ENCODE results near the gene GARIN5B.
"Not testable (repeated sequence)": the region's sequence is repeated elsewhere in the genome, so short reads cannot be mapped to it uniquely, and the experiment has no call there.

Gene GARIN5B

DNA sequence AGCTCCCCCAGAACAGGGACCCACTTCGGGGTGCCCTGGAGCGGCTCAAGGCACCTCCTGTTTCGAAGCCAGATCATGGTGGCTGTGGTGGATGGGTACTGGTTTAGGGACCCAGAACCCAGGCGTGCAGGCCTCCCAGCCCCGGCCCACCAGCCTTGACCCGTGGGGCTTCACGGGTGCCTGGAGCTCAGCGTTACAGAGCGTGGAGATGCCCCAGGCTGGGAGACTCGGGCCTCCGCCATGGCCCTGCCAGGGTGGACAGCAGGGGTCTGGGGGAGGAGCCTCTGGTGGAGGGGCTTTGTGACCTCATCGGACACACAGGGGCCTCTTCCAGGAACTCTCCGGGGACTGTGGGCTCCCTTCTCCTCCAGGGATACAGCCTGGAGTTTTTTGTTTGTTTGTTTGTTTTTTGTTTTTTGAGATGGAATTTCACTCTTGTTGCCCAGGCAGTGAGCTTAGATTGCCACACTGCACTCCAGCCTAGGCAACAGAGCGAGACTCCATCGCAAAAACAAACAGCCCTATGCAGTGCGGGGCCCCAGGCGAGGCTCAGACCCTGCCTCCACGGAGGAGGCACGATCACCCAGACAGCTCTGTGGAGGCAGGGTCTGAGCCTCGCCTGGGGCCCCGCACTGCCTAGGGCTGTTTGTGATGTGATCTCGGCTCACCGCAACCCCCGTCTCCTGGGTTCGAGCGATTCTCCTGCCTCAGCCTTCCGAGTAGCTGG is at the start of gene GARIN5B:
GARIN5B (minus strand) TSS at position 271 of the 727 bp plus-strand sequence; CDS start at position 77, 194 bp downstream.
- DNase-seq (ENCODE audit: low read depth) = no peak

DNA sequence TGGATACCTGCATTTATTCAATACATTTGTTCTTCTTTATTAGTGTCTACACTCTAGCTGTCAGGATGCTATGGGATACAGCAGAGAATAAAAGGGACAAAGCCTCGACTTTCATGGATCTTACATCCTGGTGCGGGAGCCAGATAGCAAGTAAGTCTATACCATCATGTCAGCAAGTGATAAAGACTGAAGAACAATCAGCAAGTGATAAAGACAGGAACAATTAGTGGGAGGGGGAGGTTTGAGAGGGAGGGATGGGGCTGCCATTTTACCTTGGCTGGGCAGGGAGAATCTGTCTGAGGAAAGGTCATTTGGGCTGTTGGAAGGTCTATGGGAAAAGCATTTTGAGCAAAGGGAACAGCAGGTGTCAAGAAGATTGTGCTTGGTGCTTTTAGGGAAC is 47.1 kb upstream of the GARIN5B start:
- no peak for DNase-seq (ENCODE audit: low read depth)

DNA sequence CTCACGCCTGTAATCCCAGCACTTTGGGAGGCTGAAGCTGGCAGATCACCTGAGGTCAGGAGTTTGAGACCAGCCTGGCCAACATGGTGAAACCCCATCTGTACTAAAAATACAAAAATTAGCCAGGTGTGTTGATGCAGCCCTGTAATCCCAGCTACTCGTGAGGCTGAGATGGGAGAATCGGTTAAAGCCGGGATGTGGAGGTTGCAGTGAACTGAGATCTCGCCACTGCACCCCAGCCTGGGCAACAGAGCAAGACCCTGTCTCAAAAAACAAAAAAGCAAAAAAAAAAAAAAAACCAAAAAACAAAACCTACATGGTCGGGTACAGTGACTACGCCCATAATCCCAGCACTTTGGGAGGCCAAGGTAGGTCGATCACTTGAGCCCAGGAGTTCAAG is 46.1 kb upstream of the GARIN5B start:
- not testable (repeated sequence) for DNase-seq (ENCODE audit: low read depth)

DNA sequence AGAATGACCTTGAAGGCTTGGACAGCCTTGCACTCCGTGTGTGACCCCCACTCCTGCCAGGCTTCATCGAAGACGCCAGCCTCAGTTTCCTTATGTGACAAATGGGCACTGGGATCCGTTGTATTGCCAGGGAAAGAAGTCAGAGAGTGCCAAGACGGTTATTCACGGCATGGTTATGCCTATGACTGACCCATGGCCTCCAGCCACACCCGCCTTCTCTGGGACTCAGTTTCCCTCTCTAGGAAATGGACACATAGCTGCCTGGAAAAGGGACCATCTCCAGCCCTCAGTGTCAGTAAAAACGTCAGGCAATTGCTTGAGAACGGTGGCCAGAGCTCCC is 45.4 kb upstream of the GARIN5B start:
- no peak for DNase-seq (ENCODE audit: low read depth)

DNA sequence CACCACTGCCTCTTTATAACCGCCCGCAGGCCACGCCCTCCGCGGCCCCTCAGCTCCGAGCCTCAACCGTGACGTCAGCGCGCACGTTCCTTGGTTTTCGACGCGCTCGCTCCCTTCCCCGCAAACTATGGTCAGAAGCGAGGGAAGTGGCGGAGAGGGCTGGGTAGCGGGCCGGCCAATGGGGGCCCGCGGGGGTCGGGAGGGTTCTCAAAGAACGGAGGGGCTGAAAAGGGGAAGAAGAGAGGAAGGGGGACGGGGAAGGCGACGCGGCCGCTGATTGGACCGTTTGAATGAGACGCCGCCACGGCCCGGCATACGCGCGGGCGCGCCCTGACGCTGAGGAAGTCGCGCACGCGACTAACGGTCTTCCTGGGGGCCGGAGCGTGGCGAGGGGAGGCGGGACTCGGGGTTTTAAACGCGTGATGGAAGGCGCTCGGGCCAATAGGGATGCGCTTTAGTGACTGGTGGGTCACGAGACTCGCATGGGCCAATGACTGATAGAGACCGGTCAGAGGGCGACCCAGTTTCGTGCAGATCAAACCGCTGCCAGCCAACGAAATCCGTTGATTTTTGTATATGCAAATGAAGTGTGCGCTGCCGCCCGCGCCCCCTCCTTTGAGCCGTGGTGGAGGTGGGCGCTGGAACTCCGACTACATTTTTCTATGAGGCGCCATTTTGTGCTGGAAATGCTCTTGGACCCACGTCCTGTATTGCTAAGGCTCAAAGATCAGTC is 44.9 kb upstream of the GARIN5B start:
- peak; percentile 92 for DNase-seq (ENCODE audit: low read depth)

DNA sequence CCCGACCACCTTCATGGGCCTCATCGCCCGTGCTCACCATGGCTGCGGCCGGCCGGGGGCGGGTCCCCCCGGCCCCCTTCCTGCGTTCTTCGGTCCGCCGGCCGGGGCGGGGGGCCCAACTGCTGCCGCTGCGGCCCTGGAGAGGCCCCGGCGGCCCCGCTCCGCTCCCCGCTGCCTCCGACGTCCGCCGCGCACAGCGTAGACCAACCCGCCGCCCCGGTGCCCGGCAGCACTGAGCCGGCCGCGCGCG is 44.4 kb upstream of the GARIN5B start, which contains the start of gene UBE2S:
UBE2S (minus strand) TSS at position 239 of the 250 bp plus-strand sequence; CDS start at position 40, 199 bp downstream.
- not testable (repeated sequence) for DNase-seq (ENCODE audit: low read depth)

DNA sequence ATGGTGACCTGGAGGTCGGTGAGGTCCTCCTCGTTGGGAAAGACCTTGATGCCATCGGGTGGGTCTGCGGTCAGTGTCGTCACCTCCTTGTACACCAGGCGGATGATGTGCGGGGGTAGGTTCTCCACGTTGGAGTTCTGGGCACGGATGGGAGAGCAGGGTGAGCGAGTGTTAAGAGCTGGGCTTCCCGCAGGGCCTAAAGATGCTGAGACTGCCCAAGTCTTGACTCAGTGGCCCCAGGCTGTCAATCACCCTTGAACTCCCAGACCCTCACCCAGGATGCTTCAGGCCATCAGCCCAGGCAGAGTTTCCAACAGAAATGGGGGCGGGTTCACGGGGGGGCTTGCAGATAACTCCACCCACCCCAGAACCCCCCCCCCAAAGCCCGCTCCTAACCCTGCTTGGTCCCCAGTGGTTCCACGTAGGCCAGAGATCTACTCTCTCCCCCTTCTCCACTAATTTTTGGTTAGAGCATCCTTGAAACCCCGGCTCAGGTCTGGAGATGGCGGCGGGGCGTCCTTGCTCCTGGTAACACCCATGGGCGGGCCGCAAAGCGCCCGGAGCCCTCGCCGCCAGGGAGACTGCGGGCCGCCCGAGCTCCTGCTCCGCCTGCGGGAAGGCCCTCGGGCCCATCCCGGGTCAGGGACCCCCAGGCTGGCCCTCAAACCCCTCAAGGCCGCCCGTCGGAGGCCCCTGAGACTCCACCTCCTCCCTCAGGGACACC is 43.9 kb upstream of the GARIN5B start:
- no peak for DNase-seq (ENCODE audit: low read depth)

DNA sequence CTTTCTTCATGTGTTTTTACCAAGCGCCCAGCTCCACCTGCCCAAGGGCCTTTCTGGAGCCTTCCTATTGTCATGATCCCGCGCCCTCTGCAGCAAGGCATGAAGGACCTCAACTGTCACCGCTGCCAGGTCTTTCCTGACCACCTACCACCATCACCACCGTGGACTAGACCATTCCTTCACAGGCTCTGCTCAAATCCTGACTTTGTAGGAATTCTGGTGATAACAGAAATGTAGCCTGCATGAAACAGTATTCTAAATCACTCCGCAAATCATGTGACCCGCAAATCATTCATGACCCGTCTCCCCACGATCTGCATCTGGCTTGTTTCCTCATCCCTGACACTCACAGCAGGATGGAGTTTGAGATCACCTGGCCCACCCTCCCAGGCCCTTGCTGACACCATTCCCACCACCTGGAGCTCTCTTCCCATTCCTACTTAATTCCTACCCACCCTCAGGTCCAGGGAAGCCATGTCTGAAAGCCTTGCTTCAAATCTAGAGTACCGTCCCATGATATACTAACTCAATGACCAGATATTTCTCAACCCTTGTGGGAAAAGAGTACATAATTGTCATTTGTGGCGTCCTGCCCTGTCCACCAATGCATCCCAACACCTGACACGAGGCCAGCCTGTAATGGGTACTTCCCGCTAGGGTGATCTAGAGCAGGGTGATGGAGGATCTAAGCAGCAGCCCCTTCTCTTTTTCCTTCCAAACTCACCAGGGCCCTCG is 43.2 kb upstream of the GARIN5B start:
- DNase-seq (ENCODE audit: low read depth) = no peak

DNA sequence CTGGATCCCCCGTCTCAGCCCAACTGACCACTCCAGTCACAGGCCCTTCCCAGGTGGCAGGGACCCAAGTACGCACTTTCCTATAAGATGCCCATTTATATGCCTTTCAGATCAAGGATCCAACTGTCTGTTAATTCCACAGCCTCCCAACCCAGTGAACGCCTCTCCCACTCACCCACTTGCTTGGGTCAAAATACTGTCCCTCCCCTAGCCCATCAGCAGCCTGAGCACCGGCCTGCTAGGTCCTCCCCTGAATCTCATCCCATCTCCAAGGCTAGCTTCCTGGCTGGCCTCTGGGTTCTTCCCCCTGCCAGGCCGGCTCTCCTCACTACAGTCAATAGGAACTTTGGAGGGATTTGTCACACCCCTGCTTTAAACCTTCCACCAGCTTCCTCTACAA is 42.6 kb upstream of the GARIN5B start:
- no peak for DNase-seq (ENCODE audit: low read depth)

DNA sequence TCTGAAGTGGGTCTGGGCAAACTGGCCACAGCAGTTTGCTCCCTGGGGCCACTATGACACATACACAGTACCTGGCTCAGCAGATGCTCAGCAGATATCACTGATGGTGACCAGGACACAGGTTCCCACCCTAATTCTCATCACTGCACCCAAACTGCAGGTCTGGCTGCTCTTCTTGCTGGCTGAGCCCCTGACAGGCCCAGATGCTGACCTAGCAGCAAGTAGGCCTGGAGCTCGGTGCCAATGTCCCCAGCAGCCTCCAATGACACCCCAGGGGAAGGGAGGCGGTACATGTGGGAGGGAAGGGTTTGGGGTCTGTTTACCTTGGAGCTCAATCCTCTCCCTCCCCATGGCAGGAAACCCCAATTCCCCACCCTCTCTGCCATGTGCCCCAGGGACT is 39.4 kb upstream of the GARIN5B start:
- DNase-seq (ENCODE audit: low read depth) = no peak

DNA sequence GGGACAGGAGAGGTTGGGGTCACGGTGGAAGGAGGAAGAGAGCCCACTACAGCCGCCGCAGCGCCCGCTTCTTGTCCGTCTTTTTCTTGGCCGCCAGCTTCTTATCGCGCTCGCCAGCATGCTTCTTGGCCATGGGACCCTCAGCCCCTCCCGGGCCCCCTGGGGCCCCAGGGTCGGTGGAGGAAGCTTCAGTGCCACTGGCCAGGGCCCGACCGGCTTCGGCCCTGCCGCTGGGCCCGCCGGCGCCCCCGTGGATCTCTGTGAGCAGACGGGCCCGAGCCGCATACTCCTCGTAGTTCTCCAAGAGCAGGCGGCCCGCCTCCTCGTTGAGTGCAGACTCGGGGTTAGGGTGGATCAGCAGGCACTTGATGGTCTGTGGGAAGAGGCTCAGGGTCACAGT is 38.3 kb upstream of the GARIN5B start:
- DNase-seq (ENCODE audit: low read depth) = not testable (repeated sequence)

DNA sequence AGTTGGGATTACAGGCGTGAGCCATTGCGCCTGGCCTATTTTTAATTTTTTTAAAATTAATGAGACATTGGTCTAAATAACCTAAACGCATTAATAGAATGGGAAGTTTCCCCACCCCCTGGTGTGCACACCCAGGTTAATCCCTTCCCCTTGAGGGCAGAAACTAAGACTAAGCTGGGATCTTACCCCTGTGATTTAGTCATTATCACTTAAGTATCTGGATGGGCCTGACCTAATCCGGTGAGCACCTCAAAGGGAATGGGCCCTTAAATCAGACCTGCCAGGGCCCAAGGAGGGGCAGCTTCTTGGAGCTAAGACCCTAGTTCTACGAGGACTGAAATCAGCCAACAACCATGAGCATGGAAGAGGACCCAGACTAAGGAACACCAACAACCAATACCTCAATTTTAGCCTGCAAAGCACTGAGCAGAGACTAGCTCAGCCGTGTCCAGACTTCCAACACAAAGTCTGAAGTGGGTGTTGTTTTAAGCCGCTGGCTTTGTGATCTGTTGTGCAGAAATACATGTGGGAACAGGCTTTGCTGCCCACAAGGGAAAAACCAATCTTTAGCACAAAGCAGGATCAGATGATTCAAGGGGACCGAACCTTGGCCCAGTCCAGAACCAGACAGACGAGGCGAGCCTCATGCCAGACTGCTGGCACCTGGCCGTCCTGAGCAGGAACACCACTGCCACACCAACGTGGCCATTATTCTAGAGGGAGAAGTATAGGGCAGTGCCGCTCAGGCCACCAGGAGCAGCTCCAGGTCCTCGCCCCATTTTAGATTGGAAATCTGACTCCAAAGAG is 37.4 kb upstream of the GARIN5B start:
- DNase-seq (ENCODE audit: low read depth) = no peak

DNA sequence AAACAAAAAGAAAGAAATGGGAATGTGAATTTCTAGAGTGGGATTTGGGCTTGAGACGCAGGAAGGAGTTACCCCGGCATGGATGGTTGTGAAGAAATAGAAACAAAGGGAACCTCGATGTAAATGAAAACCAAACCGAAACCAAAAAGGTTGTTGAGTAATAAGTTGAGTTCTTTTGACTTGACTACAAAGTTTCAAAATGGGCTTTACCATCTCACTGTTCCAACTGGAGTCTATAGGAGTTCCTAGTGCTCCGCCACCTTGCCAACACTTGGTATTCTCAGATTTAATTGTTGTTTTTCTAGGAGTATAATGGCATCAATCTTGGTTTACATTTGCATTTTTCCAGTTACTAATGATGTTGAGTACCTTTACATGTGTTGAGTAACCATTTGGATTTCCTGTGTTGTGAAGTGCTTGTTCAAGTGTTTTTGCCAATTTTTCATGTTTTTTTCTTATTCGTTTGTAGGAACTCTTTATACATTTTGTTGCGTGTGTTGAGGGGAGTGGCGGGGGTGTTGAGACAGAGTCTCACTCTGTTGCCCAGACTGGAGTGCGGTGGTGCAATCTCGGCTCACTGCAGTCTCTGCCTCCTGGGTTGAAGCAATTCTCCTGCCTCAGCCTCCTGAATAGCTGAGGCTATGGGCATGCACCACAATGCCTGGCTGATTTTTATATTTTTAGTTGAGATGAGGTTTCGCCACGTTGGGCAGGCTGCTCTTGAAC is 35.3 kb upstream of the GARIN5B start:
- no peak for DNase-seq (ENCODE audit: low read depth)

DNA sequence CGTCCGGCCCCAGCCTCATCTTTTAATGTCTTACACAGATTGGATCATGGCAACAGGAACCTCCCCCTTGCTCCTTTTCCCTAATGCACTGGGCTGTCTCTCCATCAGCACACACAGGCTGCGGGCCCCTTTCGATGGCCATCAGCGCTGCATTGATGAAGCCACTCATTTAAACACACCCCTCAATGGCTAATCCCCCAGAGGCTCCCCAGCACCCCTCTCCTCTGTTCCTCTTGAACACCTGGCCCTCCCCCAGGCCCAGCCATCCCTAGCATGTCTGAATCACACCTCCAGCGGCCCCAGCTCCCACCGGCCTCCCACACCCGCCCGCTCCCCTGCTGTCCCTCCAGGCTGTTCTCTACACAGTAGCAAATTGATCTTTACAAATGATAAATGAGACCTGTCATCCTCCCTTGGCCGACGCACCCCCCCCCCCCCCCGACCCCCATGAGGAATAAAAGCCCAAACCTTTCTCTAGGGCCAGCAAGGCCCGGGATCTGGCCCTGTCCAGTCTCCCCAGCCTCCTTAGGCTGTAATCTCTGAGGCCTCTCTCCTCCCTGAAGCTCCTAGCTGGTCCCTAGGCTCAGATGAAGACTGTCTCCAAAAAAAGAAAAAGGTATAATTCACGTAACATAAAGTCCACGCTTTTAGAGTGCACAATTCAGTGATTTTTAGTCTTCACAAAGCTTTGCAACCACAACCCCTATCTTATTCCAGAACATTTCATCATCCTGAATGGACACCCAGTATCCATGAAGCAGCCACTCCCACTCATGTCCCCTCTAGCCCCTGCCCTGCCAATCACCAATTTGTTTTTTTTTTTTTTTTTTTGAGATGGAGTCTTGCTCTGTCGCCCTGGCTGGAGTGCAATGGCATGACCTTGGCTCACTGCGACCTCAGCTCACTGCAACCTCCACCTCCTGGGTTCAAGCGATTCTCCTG is 30.0 kb upstream of the GARIN5B start:
- DNase-seq (ENCODE audit: low read depth) = no peak

DNA sequence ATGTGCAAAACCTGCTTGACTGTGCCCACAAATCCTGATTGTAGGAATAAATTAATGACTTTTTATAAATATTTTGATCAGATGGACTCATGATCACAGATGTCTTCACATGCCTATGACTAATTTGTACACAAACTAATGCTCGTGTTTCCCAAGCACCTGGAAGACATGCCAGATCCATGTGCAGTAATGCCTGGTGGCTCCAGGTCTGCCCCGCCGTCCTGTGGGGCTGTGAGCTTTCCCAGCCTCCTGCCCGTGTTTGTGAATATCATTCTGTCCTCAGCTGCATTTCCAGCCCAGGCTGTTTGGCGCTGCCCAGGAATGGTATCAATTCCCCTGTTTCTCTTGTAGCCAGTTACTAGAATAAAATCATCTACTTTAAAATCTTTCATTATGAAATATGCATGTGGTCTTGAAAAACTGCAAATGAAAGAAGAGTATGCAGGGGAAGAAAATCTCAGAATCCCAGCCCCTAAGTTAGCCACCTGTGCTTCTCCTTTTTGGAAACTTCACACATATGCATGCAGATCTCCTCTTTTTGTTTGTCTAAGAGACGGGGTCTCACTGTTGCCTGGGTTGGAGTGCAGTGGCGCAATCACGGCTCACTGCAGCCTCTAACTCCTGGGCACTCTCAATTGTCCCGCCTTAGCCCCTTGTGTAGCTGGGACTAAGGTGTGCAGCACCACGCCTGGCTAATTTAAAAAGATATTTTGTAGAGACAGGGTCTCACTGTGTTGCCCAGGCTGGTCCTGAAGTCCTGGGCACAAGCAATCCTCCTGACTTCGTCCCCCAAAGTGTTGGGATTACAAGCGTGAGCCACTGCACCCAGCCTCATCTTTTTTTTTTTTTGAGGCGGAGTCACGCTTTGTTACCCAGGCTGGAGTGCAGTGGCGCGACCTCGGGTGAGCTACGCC is 28.9 kb upstream of the GARIN5B start:
- DNase-seq (ENCODE audit: low read depth) = no peak

DNA sequence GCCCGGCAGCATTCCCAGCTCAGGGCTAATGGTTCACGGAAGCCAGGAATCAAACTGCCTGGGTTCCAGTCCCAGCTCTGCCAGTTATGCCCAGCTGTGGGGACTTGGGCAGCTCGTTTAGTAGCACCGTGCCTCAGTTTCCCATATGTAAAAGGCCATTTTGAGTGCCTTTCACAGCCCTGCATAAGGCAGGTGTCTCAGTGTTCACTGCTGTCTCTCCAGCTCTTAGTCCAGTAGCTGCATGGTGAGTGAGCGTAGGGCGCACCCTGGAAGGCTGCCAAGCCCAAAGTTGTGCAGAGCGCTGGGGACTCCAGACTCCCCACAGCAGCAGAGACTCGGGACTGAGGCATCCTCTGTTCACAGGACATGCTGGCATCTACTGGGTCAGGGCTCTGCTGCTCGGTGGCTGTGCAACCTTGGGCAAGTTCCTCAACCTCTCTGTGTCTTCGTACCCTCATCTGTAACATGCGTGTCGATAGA is 28.2 kb upstream of the GARIN5B start:
- DNase-seq (ENCODE audit: low read depth) = no peak

DNA sequence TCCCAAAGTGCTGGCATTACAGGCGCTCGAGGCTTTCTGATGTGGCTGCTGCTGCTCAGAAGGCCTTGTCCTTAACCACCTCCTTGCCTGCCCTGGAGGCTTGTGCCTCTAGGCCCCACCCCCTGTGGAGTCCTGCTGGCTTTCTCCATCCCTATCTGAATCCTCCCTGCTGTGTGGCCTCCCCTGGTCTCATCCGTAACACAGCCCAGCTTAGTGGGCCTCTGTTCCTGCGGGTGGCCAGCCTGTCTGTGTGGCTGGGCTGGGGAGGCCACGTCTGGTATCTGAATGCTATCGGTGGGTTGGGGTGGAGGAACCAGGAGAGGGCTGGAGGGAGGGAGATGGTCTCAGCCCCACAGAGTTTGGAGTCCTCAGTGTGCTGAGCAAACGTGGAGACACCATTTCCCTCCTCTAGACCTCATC is 27.4 kb upstream of the GARIN5B start:
- no peak for DNase-seq (ENCODE audit: low read depth)
